Measurements from ENCODE around the gene GAS7. TPM values are rescaled to one million over a fixed set of nuclear protein-coding genes. Genes with fewer than 3 reads are reported as not detected.
A peak's percentile ranks its signal among the peaks of the same experiment; 100 is the strongest.

The GAS7 gene
- total and polyA plus RNA-seq, 4 donors = 9.0 to 112 (median 46.1) TPM

- no peak for ATAC-seq (ENCODE audit: insufficient read depth, low FRiP score)
- TF ChIP-seq CTCF (IDR thresholded peaks at IDR 0.05; ENCODE audit: control extremely low read depth, extremely low read depth) = no peak
- H3K4me1 ChIP-seq (ENCODE audit: control insufficient read depth in 5 of 5, insufficient read depth in 5 of 5, low read length in 5 of 5) = peaks cover 0 to 13% (median 2%) of the 10 kb centered on the region in 5 donors
- H3K9ac ChIP-seq (ENCODE audit: insufficient read depth in 1 of 2, low read length in 2 of 2) = peak overlapping the region in 1 of 2 donors; percentile 78
- H3K4me3 ChIP-seq = no peak overlapping the region
- H3K9me3 ChIP-seq (ENCODE audit: control insufficient read depth in 4 of 4, insufficient read depth in 3 of 4, low read length in 3 of 4) = peaks cover 0 to 23% (median 6%) of the 10 kb centered on the region in 4 donors
- H3K36me3 ChIP-seq (ENCODE audit: control insufficient read depth in 4 of 4, insufficient read depth in 4 of 4, low read length in 4 of 4) = peaks cover 0 to 6% (median 0%) of the 10 kb centered on the region in 4 donors
- DNase-seq = peak in 1 of 3 donors; percentile 28
- H3K27me3 ChIP-seq (ENCODE audit: control insufficient read depth in 3 of 3, insufficient read depth in 3 of 3, low read length in 2 of 3) = peaks cover 0 to 10% (median 2%) of the 10 kb centered on the region in 3 donors
- no peak overlapping the region for H3K27ac ChIP-seq (ENCODE audit: low read depth in 1 of 2, low read length in 1 of 2)
- WGBS, 2 donors = 59 to 63% methylated on average over 4 of the region's 4 CpGs
Measured at GRCh38 chr17:10196941-10197340, 1.5 kb downstream of the GAS7 start.

- ATAC-seq (ENCODE audit: insufficient read depth, low FRiP score) = no peak
- peaks cover 0 to 10% (median 2%) of the 10 kb centered on the region in 3 donors for H3K27me3 ChIP-seq (ENCODE audit: control insufficient read depth in 3 of 3, insufficient read depth in 3 of 3, low read length in 2 of 3)
- peak overlapping the region in 1 of 2 donors; percentile 78 for H3K9ac ChIP-seq (ENCODE audit: insufficient read depth in 1 of 2, low read length in 2 of 2)
- TF ChIP-seq CTCF (IDR thresholded peaks at IDR 0.05; ENCODE audit: control extremely low read depth, extremely low read depth) = no peak
- H3K4me3 ChIP-seq = no peak overlapping the region
- H3K27ac ChIP-seq (ENCODE audit: low read depth in 1 of 2, low read length in 1 of 2) = peak overlapping the region in 1 of 2 donors; percentile 6
- 83 to 86% methylated on average over 11 of the region's 11 CpGs for WGBS, 2 donors
- H3K4me1 ChIP-seq (ENCODE audit: control insufficient read depth in 5 of 5, insufficient read depth in 5 of 5, low read length in 5 of 5) = peaks cover 0 to 13% (median 2%) of the 10 kb centered on the region in 5 donors
- peaks cover 0 to 6% (median 0%) of the 10 kb centered on the region in 4 donors for H3K36me3 ChIP-seq (ENCODE audit: control insufficient read depth in 4 of 4, insufficient read depth in 4 of 4, low read length in 4 of 4)
- peaks cover 0 to 23% (median 6%) of the 10 kb centered on the region in 4 donors for H3K9me3 ChIP-seq (ENCODE audit: control insufficient read depth in 4 of 4, insufficient read depth in 3 of 4, low read length in 3 of 4)
- no peak for DNase-seq
Measured at GRCh38 chr17:10196384-10196895, 2.0 kb downstream of the GAS7 start.

- ATAC-seq (ENCODE audit: insufficient read depth, low FRiP score) = no peak
- Histone ChIP-seq H3K4me1 (ENCODE audit: control insufficient read depth in 5 of 5, insufficient read depth in 5 of 5, low read length in 5 of 5) (peaks cover 0 to 13% (median 2%) of the 10 kb centered on the region in 5 donors), H3K36me3 (ENCODE audit: control insufficient read depth in 4 of 4, insufficient read depth in 4 of 4, low read length in 4 of 4) (peaks cover 0 to 6% (median 0%) of the 10 kb centered on the region in 4 donors), H3K27ac (ENCODE audit: low read depth in 1 of 2, low read length in 1 of 2) (no peak overlapping the region), H3K4me3 (no peak overlapping the region), H3K9me3 (ENCODE audit: control insufficient read depth in 4 of 4, insufficient read depth in 3 of 4, low read length in 3 of 4) (peaks cover 0 to 23% (median 6%) of the 10 kb centered on the region in 4 donors), H3K9ac (ENCODE audit: insufficient read depth in 1 of 2, low read length in 2 of 2) (no peak overlapping the region), H3K27me3 (ENCODE audit: control insufficient read depth in 3 of 3, insufficient read depth in 3 of 3, low read length in 2 of 3) (peaks cover 0 to 6% (median 2%) of the 10 kb centered on the region in 3 donors)
- DNase-seq = no peak
- TF ChIP-seq CTCF (IDR thresholded peaks at IDR 0.05; ENCODE audit: control extremely low read depth, extremely low read depth) = no peak
- 84 to 85% methylated on average over 4 of the region's 4 CpGs for WGBS, 2 donors
Measured at GRCh38 chr17:10195090-10195805, 3.2 kb downstream of the GAS7 start.
